C4-2B (cell line): ENCODE measurements around the gene CASD1.
A peak's percentile ranks its signal among the peaks of the same experiment; 100 is the strongest.

ENCODE experiments used
- H3K27ac ChIP-seq: fragments of 450-650 bp; 2 replicates; pipeline ENCODE4 v1.5.1; 2017
- CTCF ChIP-seq: fragments of 450-650 bp; conservative IDR thresholded peaks from 2 replicates; pipeline ENCODE4 v1.5.1; 2017; ENCODE audit warnings: mild to moderate bottlenecking
- ZFX ChIP-seq: fragments of 450-650 bp; IDR thresholded peaks from 2 replicates; pipeline ENCODE4 v1.6.1; 2017

Gene CASD1

GRCh38 chr7:94509264-94509886, at the start of gene CASD1:
TSS of gene CASD1 (plus strand) at chr7:94509809. CDS start at chr7:94510085, 276 bp downstream.
- TF ChIP-seq CTCF: no peak
- no peak for TF ChIP-seq ZFX
- H3K27ac ChIP-seq: peak within 1 kb of the TSS; percentile 93

GRCh38 chr7:94466516-94466915, 43.1 kb upstream of the CASD1 start:
- TF ChIP-seq CTCF (no peak), ZFX (no peak)
- H3K27ac ChIP-seq: no peak overlapping the region

- TF ChIP-seq ZFX (no peak), CTCF (no peak)
- H3K27ac ChIP-seq: no peak overlapping the region
Observed at GRCh38 chr7:94471604-94472003, 38.0 kb upstream of the CASD1 start.

- H3K27ac ChIP-seq: no peak overlapping the region
- no peak for TF ChIP-seq ZFX
- no peak for TF ChIP-seq CTCF
Observed at GRCh38 chr7:94472608-94473007, 37.0 kb upstream of the CASD1 start.

GRCh38 chr7:94476251-94476840, 33.3 kb upstream of the CASD1 start:
- no peak overlapping the region for H3K27ac ChIP-seq
- TF ChIP-seq ZFX: no peak

GRCh38 chr7:94477878-94478277, 31.7 kb upstream of the CASD1 start:
- TF ChIP-seq ZFX (no peak), CTCF (no peak)
- no peak overlapping the region for H3K27ac ChIP-seq

GRCh38 chr7:94478648-94479214, 30.9 kb upstream of the CASD1 start:
- TF ChIP-seq ZFX (no peak), CTCF (no peak)
- H3K27ac ChIP-seq: no peak overlapping the region
